Mucosa of gallbladder (tissue), 1 donor: ENCODE data around the gene PRG3. TPM values are rescaled to one million over a fixed set of nuclear protein-coding genes. Genes with fewer than 3 reads are reported as not detected.
"Not testable (repeated sequence)": the region's sequence is repeated elsewhere in the genome, so short reads cannot be mapped to it uniquely, and the experiment has no call there.

Source experiments
- DNase-seq: peaks from one replicate; pipeline ENCODE4 v3.0.0-alpha.2; 2020; ENCODE audit warnings: low spot score
- total RNA-seq: library from RNA; stranded (reverse); gene quantifications from one replicate; pipeline ENCODE4 v1.2.1, GENCODE V29; 2021
- donor health status: DM: no; HTN: no; CAD: no.

Gene PRG3
- total RNA-seq, 1 donor from 2014 or later = not detected

DNA sequence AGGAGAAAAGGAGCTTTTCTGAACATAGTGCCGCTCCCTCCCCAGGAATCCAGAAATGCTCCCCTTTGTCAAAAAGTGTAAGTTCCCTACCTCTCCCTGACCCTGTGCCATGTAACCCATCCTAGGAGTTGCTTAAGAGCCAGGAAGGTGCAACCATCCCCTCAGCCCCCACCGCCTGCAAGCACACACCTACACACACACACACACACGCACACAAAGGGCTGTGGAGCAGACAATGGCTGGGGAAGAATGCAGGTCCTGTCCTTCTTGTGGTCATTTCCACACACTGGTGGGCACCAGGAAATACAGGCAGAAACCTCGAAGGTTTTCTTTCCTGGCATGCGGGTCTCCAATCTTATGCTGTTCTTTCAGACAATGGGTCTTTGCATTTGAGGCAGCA is 41.6 kb downstream of the PRG3 start:
- no peak for DNase-seq

DNA sequence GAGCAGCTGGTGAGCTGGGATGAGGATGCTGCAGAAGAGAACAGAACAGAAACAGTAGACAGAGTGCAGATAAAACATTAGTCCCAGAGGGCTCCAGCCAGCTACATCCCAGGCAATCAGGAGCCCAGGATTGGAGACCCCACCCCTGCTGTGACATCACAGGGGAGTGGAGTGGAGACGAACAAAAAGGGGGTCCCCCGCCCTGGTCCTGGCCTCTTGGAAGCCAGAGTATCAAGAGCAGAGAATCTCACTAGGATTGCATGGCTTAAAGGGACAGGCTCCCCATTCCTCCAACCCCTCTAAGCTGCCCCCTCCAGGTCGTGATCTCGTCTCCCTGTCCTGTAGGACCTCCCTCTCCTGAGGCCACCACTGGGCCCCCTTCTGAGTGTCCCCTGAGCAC is 42.8 kb downstream of the PRG3 start, which contains the start of gene P2RX3:
Gene P2RX3, plus strand, starts transcription at position 211 of the 400 bp plus-strand sequence. CDS start 199 bp downstream, outside the sequence.
- no peak for DNase-seq

DNA sequence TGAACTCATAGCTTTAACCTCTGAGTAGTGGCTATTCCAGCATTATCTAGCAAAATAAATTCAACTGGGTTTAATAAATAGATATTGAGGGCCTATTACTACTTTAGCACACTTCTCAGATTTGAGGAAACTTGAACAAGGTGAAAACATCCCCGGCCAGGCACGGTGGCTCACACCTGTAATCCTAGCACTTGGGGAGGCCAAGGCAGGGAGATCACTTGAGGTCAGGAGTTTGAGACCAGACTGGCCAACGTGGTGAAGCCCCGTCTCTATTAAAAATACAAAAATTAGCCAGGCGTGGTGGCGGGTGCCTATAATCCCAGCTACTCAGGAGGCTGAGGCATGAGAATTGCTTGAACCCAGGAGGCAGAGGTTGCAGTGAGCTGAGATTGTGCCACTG is 44.1 kb downstream of the PRG3 start:
- not testable (repeated sequence) for DNase-seq

DNA sequence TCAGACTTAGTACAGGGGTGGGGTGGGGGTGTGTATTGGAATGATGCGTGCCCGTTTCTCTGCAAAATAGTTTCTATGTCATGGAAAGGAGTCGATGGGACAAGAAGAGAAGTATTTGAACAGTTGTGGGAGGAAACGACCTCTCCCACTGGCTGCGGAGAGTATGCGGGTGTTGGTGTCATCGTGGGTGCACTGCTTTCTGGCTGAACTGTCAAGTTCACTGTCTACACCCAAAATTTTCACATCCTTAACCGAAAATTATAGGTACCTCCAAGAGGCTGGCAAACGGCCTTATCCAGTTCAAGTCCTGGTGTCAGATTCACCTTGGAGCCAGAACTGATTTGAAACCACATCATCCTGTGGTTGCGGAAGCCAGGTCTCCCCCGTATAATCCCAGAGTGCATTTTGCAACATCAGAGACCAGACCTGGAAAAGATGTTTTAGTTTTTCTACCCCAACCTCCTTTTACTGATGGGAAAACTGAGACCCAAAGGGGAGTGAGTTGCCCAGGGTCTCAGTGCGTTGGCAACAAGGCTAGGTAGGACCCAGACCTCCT is 44.8 kb downstream of the PRG3 start:
- no peak for DNase-seq

DNA sequence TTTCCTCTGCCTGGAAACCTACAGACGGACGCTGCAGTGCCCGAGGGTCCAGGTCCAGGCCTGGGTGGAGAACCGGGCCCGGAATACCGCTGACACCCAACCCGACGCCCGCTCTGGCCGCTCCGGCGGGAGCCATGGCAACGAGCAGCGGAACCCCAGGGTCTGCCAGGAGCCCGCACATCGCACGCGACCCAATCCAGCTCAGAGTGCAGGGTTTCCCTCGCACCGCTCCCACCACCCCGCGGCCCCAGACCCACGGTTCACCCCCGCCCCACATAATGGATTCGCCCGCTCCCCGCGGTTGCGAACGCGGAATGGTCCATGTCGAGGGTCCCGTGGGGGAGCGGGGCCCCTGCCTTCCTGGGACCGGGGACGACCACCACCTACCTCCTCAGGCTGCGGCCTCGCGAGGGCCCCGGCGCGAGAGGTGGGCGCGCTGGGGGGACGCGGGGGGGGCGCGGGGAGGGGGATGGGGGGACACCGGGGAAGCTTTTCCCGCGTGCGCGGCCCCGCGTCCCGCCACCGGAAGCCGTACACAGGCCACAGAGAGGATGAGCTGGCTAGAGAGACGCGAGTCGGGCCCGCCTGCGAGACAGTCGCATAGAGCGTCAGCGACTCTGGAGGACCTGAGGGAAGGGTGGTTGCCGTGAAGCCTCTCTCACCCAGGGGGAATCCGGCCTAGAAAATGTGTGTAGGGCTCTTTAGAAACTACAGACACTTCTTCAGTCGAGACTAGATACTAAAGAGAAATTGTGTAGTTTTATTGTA is 45.4 kb downstream of the PRG3 start, which contains the start of gene SSRP1:
Gene SSRP1, minus strand, starts transcription at position 550 of the 768 bp plus-strand sequence. CDS start 771 bp downstream, outside the sequence.
- peak; percentile 85 for DNase-seq

DNA sequence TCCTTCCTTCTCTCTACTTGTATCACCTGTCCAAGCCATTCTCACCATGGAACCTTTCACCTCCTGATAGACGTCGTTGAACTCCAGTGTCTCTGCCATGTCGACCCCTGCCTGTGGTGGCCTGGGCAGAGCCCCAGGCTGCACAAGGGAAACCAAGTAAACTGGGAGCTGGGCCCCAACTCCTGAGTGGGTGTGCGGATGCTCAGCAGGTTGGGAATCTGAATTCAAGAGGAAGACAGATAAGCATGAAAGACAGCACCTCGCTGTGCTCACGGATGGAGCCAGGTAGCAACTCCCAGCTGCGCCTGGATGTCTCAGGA is 46.0 kb downstream of the PRG3 start:
- DNase-seq = no peak

DNA sequence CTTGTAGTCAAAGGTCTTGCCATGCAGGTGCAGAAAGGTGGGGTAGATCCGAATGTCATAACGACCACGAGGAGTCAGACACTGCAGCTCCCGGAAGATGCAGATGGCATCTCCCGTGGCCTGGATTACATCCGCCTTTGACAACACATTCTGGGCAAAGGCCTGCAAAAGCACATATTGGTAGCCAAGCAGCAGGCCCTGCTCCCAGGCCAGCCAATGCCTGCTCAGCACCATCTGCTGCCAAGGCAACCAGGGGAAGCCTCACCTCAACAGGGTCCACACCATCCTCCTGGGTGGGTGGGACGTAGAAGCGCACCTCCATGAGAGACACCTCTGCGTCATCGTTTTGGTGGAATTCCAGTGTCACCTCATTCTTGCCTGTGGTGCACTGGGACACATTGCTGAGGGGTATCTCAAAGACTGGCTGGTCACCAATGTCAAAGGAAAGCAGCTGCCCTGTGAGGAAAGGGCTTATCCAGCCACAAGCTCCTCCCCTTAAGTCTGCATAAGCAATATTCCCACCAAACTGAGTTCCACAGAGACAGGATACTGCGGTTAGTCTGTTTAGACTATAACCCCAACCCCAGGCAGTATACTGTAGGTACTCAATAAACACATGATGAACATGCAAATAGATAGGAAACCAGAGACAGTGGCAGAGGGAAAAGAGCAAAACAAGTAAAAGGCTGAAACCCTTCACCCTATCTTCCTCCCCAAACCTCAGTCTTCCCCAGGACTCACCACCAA is 48.1 kb downstream of the PRG3 start:
- DNase-seq = no peak

DNA sequence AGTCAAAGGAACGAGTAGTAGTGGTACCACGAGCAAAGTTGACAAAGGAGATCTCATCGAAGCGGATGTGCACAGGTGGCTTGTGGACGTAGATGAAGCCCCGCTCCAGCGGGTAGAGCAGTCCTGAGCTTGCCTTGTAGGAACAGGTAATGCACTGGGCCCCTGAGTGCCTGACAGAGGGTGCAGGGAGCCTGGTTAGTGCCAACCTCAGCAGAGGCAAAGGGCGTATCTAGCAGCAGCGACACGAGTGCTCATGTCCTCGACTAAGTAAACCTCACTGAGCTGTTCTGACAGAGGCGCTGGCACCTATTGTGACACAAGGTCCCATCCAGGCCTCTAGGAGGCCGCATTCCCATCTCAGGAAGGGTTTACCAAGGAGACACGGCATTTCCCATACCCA is 49.2 kb downstream of the PRG3 start:
- no peak for DNase-seq

DNA sequence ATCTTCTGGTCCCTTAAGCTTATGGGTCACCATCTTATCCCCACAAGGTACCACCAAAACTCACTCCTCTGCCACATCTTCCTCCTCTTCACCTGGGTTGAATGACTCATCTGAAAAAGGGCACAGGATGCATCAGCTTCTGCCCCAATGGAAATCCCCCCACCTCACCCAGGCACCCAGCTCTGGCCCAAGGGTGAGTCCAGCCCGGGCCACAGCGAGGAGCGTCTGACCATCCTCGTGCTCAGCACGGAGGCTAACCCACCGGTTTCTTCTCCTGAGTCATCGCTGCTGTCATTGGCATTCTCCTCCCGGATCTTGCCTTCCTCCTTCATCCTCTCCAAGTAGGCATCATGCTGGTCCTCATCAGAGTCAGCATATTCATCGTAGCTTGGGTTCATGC is 50.9 kb downstream of the PRG3 start:
- DNase-seq = no peak

DNA sequence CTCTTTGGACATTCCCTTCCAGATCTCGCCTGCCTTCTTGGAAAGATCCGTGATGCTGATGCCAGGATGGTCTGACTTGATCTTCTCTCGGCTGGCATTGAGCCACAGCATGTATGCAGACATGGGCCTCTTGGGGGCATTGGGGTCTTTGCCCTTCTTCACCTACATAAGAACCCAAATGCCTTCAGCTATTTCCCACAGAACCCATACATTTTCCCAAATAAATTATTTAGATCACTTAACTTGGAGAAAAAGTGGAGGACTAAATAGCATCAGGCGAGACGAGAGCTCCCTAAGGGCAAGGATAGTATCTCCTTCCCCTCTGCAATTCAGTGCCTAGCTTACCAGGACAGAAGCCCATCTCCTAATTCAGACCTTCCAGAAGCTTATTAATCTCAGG is 53.2 kb downstream of the PRG3 start:
- no peak for DNase-seq

Other genes with a start within 250 kb of the PRG3 start
- gene LRRC55, start 199.2 kb downstream of the PRG3 start, total RNA-seq = 0.09 TPM
- 4.0 TPM for gene APLNR, start 143.9 kb downstream of the PRG3 start, total RNA-seq
- 226 TPM for gene TNKS1BP1, start 56.2 kb downstream of the PRG3 start, total RNA-seq
- gene SSRP1, start 45.3 kb downstream of the PRG3 start, total RNA-seq = 61.8 TPM
- 0.40 TPM for gene P2RX3, start 42.8 kb downstream of the PRG3 start, total RNA-seq
- gene PRG2, start 9.5 kb upstream of the PRG3 start, total RNA-seq = 0.26 TPM
- gene SLC43A3, start 46.0 kb upstream of the PRG3 start, total RNA-seq = 39.5 TPM
- gene RTN4RL2, start 79.4 kb upstream of the PRG3 start, total RNA-seq = 19.2 TPM
- 89.5 TPM for gene SLC43A1, start 134.6 kb upstream of the PRG3 start, total RNA-seq
- 31.2 TPM for gene TIMM10, start 149.6 kb upstream of the PRG3 start, total RNA-seq
- gene SMTNL1, start 156.4 kb upstream of the PRG3 start, total RNA-seq = not detected
- gene UBE2L6, start 186.5 kb upstream of the PRG3 start, total RNA-seq = 71.9 TPM
- gene SERPING1, start 216.5 kb upstream of the PRG3 start, total RNA-seq = 614 TPM